ENCODE results near the gene ITGA4.

DNA sequence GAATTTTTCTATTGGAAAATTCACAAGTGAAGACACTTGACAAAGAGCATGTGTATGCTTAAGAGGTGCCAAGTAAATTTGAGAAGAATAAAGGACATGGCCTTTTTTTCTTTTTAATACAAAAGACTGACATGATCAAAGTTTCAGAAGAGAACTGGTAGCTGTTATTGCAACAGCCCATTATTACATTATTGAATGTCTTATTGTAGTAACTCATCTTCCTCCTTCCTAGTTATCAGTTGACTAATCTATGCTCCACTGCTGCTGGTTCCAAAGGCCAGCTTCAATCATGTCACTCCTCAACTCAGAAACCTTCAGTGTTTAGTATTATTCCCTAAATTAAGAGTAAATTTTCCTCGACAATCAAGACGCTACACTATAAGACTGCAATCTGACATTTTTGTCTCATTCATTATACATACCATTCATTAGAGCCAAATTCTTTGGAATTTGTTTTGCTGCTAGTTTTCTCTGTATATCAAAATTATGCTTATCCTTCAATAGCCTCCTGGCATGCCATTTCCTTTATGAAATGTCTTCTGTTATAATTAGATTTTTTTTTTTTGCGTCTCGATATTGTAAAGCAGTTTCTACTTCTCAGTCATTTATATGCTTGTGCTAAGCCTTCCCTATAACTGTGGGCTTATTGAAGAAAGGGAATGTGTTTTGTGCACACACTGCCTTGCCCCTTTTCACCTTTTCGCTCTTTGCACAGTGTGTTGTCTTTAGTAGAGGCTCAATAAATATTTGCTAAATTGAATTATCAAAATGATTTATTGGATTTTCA lies 27.9 kb downstream of the ITGA4 start:
- TF ChIP-seq POLR2AphosphoS5 (IDR thresholded peaks at IDR 0.05; ENCODE audit: low read depth, low read length): no peak
- TF ChIP-seq, protein P1, sequence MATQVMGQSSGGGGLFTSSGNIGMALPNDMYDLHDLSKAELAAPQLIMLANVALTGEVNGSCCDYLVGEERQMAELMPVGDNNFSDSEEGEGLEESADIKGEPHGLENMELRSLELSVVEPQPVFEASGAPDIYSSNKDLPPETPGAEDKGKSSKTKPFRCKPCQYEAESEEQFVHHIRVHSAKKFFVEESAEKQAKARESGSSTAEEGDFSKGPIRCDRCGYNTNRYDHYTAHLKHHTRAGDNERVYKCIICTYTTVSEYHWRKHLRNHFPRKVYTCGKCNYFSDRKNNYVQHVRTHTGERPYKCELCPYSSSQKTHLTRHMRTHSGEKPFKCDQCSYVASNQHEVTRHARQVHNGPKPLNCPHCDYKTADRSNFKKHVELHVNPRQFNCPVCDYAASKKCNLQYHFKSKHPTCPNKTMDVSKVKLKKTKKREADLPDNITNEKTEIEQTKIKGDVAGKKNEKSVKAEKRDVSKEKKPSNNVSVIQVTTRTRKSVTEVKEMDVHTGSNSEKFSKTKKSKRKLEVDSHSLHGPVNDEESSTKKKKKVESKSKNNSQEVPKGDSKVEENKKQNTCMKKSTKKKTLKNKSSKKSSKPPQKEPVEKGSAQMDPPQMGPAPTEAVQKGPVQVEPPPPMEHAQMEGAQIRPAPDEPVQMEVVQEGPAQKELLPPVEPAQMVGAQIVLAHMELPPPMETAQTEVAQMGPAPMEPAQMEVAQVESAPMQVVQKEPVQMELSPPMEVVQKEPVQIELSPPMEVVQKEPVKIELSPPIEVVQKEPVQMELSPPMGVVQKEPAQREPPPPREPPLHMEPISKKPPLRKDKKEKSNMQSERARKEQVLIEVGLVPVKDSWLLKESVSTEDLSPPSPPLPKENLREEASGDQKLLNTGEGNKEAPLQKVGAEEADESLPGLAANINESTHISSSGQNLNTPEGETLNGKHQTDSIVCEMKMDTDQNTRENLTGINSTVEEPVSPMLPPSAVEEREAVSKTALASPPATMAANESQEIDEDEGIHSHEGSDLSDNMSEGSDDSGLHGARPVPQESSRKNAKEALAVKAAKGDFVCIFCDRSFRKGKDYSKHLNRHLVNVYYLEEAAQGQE (IDR thresholded peaks at IDR 0.05; ENCODE audit: insufficient read depth in 1 of 2, low read depth in 2 of 2, low read length in 2 of 2): no peak
- no peak for TF ChIP-seq FOXP2 (optimal IDR thresholded peaks at IDR 0.05; ENCODE audit: borderline replicate concordance, extremely low read depth, extremely low read length, insufficient read depth)
- TF ChIP-seq SIN3A (IDR thresholded peaks at IDR 0.05; ENCODE audit: borderline replicate concordance, insufficient read depth, low read length): no peak
